HCEC 1CT (cell line): ENCODE measurements around the gene TALDO1.

Experiments
- DNase-seq: peaks from one replicate; pipeline ENCODE4 v3.0.0-alpha.2; 2017

TALDO1 gene

DNA sequence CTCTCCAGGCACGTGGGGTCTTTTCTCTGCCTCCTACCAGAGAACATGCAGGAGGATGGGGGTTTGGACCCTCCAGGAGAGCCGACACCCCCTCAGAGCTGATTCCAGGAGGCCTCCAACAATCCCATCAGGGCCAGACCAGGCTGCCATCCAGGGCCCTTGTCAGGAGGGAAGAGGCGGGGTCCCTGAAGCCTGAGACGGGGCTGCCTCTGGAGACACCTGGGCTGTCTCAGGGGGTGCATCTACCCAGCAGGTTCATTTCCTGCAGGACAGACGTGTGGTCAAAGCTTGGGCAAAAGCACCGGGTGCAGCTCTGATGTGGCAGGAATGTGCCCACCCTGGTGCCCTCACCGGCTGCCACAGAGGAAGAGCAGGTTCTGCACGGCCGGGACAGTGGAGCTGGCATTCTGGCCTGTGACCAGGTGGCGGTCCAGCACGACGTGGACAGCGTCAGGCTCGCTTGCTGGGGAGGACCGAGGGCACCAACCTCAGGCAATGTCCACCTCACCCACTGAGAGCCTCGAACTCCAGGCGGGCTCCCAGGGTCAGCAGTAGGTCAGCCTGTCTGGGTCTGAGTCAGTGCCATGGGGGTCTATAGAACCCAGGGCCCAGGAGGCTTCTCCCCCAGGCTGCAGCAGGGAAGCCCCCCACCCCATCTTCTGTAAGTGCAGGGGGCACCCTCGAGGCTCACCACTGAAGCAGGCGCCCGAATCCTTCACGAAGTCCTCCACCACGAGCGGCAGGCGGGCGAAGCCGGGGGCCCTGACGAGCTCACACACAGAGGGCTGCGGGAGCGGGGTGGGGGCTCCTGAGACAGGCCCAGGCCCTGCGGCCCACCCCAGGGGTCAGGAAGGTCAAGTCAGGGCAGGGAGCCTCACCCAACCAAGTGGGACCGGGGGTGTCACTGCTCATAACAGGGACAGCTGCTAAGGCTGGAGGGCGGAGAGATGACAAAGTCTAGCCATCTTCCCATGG lies 23.7 kb downstream of the TALDO1 start:
- DNase-seq, result no peak

DNA sequence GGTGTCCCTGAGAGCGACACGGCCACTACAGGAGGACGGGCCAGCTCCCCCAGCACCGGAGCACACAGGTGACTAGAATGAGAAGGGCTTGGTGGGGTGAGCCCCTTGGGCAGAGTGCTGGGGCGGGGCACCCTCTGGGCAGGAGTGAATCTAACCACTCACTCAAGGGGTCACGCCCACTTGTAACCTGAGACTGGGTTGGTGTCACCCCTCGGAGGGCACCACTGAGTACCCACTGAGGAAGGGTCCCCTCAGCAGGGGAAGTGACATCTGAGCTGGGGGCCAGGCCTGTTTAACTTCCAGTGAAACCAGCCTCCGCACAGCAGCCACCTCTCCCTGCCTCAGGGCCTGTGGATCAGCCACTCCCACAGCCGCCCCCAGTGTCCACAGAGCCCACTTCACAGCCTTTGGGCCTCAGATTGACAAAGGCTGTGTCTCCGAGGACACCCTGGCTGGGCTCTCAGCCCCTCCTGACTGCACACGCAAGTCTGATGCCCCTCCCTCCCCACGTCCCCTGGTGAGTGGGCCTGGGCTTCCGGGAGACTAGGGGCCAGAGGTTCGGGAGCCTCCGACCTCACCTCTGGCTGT lies 24.4 kb downstream of the TALDO1 start:
- DNase-seq, result no peak

DNA sequence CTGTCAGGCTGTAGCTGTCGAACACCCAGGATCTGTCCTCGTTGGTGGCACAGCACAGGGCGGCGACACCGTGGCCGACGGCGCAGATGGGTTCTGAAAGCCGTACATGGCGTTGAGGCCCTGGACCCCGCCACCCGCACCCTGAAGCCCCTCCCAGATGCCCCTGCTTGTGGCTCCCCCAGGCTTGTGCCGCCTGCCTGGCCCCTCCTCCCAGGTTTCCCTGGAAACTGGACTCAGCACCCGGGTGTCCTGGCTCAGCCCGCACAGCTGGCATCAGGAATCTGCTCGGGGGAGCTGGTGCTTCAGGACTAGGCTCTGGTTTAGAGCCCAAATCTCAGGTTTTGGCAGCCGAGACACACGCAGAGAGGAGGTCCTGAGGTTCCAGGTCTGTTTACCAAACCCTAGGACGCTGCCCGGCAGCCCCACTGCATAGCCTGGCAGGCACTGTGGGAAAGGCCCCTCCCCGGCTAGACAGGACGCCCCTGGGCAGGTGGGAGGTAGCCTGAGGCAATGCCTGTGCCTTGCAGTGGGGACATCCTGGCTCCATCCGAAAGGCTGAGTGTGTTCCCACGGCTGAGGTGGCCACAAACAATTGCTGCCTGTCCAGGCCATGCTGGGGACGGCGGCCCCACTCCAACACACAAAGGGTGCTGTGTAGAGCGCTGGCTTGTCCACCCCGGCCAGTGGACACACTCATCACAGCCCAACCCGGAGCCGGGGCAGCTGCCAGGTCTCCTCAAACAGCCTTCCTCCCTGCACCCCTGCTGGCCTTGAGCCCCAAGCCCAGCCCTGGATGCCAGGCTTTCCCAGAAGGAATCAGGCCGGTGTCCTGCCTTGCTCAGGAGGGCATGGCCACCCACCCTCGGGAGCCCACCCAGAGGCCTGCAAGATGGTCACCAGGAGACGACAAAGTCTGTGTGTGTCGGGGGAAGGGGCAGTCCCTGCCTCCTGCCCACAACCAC lies 25.4 kb downstream of the TALDO1 start:
- no peak for DNase-seq

DNA sequence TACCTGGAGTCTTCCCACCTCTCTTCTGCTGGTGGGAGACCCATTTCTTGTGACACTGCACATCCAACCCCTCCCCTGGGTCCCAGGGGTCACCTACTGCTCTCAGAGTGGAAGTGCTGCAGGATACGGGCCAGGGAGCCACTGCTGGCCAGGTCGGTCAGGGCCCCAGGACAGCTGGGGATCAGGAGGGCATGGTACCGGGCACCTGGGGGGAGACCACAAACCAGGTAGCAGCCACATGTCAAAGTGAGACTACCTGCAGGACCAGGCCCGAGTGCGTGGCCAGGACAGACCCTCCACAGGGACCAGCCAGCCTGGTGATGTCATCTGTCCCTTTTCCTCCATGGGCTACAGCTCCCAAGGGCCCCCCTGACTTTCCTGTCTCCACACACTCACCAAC lies 26.2 kb downstream of the TALDO1 start:
- DNase-seq, result no peak

DNA sequence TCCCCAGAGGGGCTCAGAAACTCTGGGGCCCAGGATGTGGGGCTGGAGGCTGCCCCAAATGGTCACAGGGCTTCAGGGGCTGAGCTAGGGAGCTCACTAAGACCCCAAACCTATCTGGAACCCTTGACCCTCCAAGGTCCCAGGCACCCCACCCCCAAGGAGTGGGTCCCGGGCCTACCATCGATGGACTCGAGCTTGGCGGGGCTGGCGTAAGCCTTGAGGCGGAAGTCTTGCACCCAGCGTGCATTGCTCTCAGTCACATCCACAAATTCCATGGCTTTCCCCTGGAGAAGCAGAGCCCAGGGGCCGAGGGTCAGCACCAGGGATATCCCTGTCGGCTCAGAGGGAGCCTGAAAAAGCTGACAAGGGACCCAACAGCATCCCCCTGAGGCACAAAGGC lies 26.6 kb downstream of the TALDO1 start:
- no peak for DNase-seq

DNA sequence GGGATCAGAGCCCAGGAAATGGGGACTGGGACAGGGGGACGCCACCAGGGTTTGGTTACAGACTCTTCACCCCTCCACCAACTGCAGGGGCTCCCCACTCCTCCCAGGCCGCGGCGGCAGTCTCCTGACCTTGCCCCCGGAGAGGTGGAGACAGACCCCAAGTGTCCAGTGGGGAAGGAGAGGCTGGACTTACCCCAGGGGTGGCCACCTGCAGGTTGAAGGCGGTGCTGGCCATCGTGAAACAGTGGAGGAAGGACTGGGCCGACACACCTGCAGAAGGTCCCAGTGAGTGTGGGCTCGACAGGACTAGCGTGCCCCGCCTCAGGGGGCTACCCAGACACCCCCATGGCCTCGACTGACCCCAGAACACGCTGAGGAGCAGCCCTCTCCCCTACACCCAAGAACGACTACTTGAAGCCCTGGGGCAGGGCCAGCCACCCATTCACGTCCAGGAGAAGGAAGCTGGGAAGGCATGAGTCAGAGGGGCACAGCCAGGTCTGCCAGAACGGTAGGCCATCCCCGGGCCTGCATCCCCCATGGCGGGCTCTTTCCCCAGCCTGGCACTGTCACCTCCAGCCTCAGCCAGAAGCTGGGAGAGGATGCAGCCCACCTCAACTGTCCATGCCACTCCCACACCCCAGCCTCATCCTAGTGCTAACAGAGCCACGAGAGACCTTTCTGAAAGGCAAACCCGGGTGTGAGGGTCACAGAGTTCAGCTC lies 27.8 kb downstream of the TALDO1 start:
- peak; percentile 34 for DNase-seq

DNA sequence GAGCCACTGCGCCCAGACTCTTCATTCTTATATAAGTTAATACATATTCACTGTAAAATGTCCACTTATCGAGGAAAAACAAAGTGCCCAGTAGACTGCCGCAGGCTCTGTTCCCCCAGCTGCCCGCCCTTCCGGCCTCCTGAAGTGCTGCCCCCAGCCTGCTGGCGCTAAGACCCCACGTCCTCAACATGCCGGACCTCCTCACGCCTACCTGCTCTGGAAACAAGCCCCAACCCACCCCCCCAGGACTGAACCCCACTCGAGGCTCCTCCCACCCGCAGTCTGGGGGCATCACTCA lies 28.9 kb downstream of the TALDO1 start:
- DNase-seq, result no peak

DNA sequence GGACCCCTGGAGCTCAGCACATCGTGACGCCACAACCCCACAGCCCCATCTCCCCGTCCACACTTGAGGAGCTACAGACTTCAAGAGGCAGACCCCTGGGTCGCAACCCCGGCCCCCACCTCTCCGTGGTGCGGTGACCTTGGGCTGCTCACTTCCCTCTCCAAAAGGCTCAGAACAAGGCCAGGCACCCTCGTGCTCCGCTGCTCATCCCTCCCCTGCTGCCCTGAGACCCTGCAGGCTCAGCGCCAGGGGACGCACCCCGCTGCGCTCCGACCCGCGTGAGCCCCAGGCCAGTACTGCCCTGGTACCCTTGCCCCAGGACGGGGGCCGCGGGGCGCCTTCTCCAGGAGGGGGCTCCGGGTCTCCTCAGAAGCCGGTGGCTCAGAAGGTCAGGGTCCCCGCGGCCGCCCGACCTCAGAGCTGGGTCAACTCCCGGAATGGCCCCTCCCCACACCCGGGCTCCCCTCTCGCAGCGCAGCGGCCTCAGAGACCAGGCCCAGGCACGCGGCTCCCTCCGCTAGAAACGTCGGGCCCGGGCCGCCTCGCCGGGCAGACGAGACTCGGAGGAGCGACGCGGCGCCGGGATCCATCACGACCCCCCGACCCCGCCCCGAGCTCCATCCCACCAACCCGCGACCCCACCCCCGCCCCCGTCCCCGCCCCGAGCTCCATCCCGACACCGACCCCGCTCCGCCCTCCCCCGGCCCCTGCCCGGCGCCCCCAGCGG lies 29.5 kb downstream of the TALDO1 start:
- no peak for DNase-seq

DNA sequence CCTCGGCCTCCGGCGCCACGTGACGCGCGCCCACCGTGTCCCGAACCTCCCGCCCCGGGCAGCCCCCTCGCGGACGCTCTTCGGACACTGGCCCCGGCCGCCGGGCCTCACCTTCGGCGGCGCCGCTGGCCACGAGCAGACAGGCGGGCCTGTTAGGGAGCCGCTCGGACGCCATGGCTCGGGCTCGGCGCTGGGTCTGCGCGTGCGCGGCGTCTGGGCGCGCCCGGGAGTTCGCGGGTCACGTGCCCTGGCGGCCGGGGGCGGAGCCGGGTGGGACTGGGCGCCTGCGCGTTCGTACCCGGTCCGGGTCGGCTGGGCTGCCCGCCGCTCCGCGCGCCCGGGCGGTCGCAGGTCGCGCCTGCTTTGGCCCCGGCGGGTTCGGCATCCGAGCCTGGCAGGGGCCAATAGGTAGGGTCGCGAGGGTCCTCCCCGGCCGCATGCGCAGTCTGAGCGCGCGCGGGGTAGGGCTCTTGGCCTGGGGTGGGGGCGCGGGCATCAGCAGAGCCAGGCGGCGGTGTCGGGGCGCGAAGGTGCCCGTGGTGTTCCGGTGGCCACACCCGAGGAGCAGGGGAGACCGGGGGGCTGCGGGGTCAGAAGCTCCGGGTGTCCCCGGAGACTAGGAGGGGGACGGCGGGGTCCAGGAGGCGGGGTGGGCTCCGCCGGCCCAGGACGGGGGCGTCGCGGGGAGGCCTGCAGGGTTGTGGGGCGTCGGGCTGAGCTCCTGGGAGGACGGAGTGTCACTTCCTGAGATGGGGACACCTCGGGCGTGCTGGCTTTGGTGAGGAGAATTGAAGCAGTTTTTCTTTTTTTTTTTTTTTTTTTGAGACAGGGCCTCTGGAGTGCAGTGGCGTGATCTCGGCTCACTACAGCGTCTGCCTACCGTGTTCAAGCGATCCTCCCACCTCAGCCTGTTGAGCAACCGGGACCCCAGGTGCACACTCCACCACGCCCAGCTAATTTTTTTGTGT lies 30.3 kb downstream of the TALDO1 start, which contains the start of gene GATD1:
TSS of gene GATD1 (minus strand) at position 200 of the 968 bp plus-strand sequence. CDS start at position 175, 25 bp downstream.
- peak; percentile 81 for DNase-seq

DNA sequence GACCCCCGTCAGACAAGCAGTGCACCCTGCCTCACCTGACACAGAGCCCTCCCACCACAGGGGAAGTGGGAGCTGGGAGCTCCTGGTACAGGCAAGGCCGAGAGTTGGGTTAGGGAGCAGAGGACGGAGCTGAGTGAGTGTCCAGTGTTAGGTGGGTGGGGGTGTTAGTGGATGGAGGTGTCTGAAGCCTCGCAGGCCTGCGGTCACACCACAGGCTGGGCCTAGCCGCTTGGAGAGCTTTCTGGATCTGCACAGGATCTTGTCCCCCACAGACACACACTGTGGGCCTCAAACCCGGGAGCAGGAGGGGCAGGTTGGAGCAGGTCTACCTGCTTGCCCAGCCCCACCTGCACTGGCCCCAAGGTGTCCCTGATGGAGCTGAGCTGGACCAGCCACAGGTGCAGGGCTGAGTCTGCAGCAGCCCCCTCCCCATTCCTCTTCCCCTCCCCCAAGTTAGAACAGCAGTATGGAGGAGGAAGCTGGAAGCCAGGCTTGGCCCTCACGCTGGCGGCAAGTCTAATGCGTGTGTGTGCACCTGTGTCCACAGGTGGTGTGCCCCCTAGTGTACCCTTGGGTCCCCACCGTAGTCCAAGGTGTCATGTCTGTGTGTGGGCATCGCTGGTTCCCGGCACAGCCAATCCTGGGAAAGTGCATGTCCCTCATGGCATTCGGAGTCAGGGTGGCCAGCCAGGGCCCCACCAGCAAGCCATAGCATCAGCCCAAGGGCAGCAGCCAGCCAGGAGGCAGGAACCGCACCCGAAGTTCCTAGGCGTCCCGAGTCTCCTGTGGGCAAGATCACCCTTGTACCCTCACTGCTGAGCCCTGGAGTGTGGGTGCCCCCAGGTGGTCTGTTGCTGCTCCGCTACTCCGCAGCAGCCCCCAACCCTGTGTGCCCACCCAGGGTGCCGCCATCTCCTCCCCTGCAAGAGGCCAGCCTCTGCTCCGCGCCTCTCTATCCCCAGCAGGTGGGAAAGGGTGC lies 32.0 kb downstream of the TALDO1 start:
- DNase-seq, result no peak

DNA sequence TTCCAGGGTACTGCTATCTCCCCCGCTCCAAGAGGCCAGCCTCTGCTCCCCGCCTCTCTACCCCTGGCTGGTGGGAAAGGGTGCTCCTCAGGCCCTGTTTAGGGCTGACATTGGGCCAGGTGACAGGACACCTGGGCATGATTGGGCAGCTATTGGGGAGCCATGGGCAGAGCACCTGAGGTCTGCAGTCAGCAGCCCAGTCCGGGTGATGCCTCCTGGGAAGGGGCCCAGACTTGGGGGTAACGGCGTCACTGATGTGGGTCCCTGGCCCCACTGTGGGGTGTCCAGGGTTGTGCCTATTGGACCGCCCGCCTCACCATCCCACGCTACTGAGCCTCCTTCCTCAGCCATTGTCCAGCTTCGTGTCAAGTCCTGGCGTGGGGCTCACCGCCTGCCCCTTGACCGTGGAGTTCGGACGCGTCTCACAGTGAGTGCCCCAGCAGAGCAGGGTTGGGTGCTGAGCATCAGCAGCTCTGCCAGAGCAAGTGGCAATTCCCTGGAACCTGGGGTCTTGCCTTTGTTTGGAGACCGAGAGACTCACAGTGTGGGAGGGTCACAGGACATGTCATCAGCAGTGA lies 32.8 kb downstream of the TALDO1 start:
- no peak for DNase-seq

DNA sequence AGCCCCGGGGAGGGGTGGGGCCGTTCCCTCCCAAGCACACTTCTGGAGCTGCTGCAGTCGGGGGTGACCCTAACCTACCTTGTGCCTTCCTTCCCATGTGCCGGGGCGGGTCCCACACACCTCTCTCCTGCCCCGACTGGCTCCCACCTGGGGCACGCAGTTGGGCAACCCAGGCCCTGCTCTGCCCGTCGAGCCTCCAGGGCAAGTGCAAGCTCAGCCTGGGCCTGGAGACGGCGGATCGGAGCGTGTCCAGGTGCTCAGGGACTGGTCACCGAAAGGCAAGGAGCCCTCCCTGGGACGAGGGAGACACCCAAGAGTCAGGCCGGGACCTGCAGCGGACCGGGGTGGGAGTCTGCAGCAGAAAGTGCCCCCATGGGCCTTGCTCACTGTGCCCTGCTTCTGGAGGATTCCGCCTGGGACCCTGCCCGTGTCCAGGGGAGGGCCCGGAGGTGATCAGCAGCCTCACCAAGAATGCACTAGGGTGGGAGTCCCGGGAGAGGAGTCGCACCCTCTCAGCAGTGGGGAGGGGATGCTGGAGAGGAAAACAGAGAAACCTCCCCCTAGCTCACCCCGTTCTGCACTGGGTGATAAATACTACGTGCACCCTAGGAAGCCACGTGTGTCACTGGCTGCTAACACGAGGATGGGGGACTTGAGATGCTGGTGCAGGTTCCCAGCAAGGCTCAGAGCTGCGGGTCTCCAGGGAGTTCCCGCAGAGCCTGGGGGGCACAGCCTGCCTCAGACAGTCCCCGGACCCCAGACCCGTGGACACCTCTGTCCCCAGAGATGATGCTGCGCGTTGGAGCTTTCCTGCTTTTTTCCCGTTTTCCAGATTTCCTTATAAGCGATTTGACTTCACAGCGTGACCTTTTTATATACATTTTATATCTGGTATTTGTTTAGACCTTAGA lies 35.3 kb downstream of the TALDO1 start:
- DNase-seq, result no peak

DNA sequence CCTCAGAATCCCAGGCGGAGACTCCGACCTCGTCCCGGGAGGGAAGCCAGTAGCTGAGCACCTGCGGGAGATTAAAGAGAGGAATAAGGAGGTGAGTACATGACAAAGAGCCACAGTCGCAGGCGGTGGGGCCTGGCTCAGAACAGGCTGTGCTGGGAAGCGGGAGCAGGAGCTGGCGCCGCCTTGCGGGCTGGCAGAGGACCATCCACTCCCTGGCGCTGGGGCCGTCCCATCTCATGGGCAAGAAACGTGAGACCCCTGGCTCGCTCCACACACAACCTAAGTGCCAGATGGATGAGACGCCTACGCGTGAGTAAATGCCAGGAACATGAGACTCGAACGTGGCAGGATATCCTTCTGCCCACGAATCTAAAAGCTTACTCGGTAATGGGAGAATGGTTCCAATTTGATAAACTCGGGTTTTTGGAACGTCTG lies 36.3 kb downstream of the TALDO1 start:
- peak; percentile 43 for DNase-seq

DNA sequence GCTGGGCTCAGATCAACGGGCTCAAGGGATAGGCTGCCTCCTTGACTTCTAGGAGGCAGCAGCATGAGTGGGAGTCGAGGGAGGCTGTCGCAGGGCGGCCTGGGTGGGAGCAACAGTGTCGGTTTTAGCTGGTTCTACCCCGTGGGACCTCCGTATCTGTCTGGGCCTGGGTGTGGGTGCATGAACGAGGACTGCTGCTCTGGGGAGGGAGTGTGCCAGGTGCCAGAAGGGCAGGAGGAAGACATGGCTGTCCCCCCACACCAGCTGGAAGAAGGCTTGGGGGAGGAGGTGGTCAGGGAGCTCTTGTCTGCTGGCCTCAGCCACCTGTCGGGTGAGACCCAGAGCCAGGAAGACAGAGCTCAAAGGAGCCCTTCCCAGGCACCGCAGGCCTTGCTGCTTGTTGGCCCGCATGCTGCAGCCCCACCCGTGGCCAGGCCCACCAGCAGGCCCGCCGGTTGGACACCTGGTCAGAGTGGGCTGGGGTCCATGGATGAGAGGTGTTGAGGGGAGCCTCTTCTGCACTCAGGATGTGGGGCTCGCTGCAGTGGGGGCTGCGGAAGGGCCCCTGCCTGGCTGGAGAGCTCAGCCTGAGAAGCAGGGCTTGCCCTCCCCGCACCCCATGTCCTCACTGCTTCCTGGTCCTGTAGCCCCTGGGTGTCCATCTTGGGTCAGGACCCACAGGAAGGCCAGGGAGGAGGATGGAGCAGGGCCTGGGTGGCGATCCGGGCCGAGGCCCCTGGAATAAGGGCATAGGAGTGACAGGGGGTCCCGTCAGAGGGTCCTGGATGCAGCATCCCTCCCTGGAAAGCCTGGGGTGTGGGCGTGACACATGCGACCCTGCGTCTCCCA lies 39.2 kb downstream of the TALDO1 start:
- no peak for DNase-seq

DNA sequence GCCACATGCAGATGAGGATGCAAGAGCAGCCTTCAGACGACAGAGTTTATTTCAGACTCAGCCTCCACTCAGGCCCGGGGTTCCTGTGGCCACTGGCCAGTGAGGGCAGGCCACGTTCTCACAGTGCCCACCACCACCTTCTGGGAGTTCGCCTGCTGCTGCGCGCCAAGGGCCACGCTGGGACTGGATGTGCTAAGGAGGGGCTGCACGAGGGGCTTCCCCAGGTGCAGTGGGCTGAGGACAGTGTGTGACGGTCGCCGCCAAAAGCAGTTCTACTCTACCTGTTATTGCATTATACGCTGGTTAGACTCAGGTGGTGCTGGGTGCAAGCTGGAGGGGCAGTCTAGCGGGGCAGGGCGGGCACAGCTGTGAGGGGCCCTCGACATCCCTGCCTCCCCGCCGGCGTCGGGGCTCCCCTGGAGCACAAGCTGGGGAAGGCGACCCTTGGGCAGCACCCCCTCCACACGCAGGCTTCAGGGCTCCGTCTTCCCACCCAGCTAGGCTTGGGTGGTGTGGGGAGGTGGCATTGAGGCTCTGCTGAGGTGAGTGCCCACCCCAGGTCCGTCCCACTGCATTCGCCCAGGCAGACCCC lies 39.9 kb downstream of the TALDO1 start:
- DNase-seq, result no peak

DNA sequence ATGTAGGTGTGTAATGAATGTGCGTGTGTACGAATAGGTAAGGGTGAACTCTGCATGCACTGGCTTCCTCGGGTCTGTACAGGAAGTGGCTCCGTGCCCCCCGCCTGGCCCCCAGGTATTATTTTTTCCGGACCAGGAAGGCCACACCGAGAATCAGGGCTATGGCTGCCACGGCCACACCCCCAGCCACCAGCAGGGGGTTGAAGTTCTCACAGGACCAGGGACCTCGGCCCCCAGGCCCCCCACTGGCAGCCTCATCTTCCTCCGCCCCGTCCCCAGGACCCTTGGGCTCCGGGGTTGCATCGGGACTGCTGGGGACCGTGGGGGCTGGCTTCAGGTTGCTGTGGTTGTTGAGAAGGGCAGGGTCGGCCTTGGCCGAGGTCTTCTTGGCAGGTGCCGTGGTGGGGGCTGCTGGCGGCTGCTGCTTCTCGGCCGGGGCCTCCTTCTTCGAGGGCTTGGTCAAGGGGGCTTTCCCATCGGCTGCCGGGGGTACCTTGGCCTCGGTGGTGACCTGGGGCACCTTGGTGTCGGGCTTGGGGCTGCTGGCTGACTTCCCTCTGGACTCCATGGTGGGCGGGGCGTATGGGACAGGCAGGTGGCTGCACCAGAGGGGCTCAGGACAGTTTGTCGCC lies 40.9 kb downstream of the TALDO1 start:
- no peak for DNase-seq
